ENCODE results near the gene CYB5R3.

- TF ChIP-seq POLR2AphosphoS5 (IDR thresholded peaks at IDR 0.05) (no peak), CTCF (IDR thresholded peaks at IDR 0.05) (no peak)
Observed at GRCh38 chr22:42611051-42611450, 38.1 kb downstream of the CYB5R3 start.

Measured in prostate gland (tissue), 2 donors.